Measurements from ENCODE around the gene FBXO30. TPM values are rescaled to one million over a fixed set of nuclear protein-coding genes. Genes with fewer than 3 reads are reported as not detected.

FBXO30 gene
- total RNA-seq, 2 experiments from 2014 or later = 5.3 to 11.7 TPM

DNA sequence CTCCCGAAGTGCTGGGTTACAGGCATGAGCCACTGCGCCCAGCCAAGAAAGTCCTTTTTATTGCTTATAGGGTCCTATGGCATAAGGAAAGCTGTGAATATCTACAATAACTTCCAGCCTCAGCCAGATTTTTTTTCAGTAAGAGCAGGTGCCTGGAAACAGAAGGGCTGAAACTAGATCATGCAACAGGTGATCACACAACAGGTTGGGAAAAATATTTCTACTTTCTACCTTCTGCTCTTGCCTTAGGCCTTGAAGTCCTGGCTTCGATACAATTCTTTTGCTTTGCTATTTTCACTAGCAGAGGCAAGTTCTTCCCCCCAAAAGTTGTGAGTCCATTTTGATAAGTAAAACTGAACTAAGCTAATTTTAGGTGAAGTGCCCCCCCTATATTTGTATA is 9.7 kb upstream of the FBXO30 start:
- no peak overlapping the region for H2AFZ ChIP-seq (ENCODE audit: low read length)
- intact Hi-C loops (cut with micrococcal nuclease; ENCODE audit: unreplicated experiment) = no loop called here
- H3K4me1 ChIP-seq (ENCODE audit: insufficient read depth, low read length, poor library complexity, severe bottlenecking) = no peaks in the 10 kb centered on the region
- no peak for DNase-seq (ENCODE audit: low spot score)
- no peak overlapping the region for H3K27ac ChIP-seq (ENCODE audit: low read depth, low read length, poor library complexity, severe bottlenecking)
- no peaks in the 10 kb centered on the region for H3K9me2 ChIP-seq (ENCODE audit: insufficient read depth, low read length)
- ChIA-PET POLR2A (interaction anchor here (0.5 to 1.1 kb wide), 4 partner anchors 10 to 1708 kb away, joined by 3 to 4 read pairs (median 4); partner anchors contain the start of gene FBXO30), CTCF (ENCODE audit: unreplicated experiment) (no interaction called here)
- no peaks in the 10 kb centered on the region for H3K9me3 ChIP-seq (ENCODE audit: low read length)
- no peaks in the 10 kb centered on the region for H3K79me2 ChIP-seq (ENCODE audit: insufficient read depth, low read depth, low read length)
- TF ChIP-seq CTCF (conservative IDR thresholded peaks at IDR 0.05; ENCODE audit: low read length) (no peak), EZH2phosphoT487 (IDR thresholded peaks at IDR 0.05; ENCODE audit: borderline replicate concordance, low read depth, low read length) (no peak)
- no peak overlapping the region for H3K4me2 ChIP-seq (ENCODE audit: low read length)
- no peaks in the 10 kb centered on the region for H4K20me1 ChIP-seq (ENCODE audit: insufficient read depth, low read length)
- H3K36me3 ChIP-seq (ENCODE audit: insufficient read depth, low read length) = no peaks in the 10 kb centered on the region; the same call in 1 of the 2 replicates
- no TSS peak for BruUV-seq (replicated peaks)
- no peak overlapping the region for H3K4me3 ChIP-seq (ENCODE audit: low read depth, low read length, poor library complexity, severe bottlenecking)

DNA sequence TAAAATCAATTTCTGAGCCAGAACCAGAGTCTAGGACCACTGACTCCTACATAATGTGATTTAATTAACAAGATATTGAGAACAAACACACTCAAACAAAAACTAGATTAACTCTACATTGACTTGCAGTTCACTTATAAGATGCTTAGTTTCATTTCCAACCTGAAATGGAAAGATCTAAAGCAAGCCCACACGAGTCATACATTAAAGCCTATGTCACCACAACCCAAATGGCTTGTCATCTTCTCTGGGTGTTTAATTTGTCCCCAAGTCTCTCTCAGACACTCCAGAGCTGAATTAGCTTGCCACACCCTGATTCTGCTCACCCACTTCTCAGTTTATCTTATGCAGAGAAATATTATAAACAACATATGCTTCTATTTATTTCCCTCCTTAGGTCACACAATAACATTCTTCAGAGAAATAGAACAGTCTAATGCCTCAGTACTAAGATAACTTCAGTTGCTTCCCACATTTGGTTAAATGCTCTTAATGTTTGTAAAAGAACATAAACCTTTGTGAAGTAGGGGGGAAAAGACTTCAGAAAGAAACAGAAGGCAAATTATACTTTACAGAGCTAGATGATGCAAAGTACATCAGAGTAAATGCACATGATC is 8.8 kb upstream of the FBXO30 start:
- DNase-seq (ENCODE audit: low spot score) = no peak
- Histone ChIP-seq H3K4me1 (ENCODE audit: insufficient read depth, low read length, poor library complexity, severe bottlenecking) (no peaks in the 10 kb centered on the region), H4K20me1 (ENCODE audit: insufficient read depth, low read length) (no peaks in the 10 kb centered on the region), H2AFZ (ENCODE audit: low read length) (no peak overlapping the region), H3K9me2 (ENCODE audit: insufficient read depth, low read length) (no peaks in the 10 kb centered on the region), H3K79me2 (ENCODE audit: insufficient read depth, low read depth, low read length) (no peaks in the 10 kb centered on the region), H3K4me3 (ENCODE audit: low read depth, low read length, poor library complexity, severe bottlenecking) (no peak overlapping the region), H3K27ac (ENCODE audit: low read depth, low read length, poor library complexity, severe bottlenecking) (no peak overlapping the region), H3K36me3 (ENCODE audit: insufficient read depth, low read length) (peaks cover 3% of the 10 kb centered on the region; the same call in 1 of the 2 replicates), H3K4me2 (ENCODE audit: low read length) (no peak overlapping the region), H3K9me3 (ENCODE audit: low read length) (no peaks in the 10 kb centered on the region)
- intact Hi-C loops (cut with micrococcal nuclease; ENCODE audit: unreplicated experiment) = no loop called here
- ChIA-PET POLR2A (interaction anchor here (0.5 to 1.1 kb wide), 5 partner anchors 9 to 1708 kb away, joined by 3 to 4 read pairs (median 4); partner anchors contain the start of gene FBXO30), CTCF (ENCODE audit: unreplicated experiment) (no interaction called here)
- TF ChIP-seq CTCF (conservative IDR thresholded peaks at IDR 0.05; ENCODE audit: low read length) = no peak
- no peak for TF ChIP-seq EZH2phosphoT487 (IDR thresholded peaks at IDR 0.05; ENCODE audit: borderline replicate concordance, low read depth, low read length)
- BruUV-seq (replicated peaks) = no TSS peak

DNA sequence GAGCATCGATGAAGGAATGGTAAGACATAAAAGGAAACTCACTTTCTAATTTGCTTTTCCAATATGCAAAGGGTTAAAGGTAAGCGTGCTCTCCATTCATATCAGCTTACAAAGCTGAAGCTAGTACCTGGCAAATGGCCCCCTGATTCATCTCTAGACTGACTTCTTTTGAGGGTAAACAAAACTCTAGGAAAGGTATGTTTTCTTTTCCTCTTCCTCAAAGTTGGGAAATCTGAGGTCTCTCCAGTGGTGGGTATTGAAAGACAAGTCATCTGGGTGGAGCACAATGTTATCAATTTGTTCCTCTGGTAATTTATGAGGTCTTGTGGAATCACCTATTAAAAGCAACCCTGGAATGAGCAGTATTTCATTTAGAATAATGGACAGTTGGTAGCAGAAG is 7.9 kb upstream of the FBXO30 start:
- Histone ChIP-seq H3K9me2 (ENCODE audit: insufficient read depth, low read length) (no peaks in the 10 kb centered on the region), H3K4me1 (ENCODE audit: insufficient read depth, low read length, poor library complexity, severe bottlenecking) (no peaks in the 10 kb centered on the region), H3K27ac (ENCODE audit: low read depth, low read length, poor library complexity, severe bottlenecking) (no peak overlapping the region), H3K4me2 (ENCODE audit: low read length) (no peak overlapping the region), H4K20me1 (ENCODE audit: insufficient read depth, low read length) (no peaks in the 10 kb centered on the region), H3K4me3 (ENCODE audit: low read depth, low read length, poor library complexity, severe bottlenecking) (no peak overlapping the region), H3K36me3 (ENCODE audit: insufficient read depth, low read length) (peaks cover 11% of the 10 kb centered on the region), H2AFZ (ENCODE audit: low read length) (no peak overlapping the region), H3K9me3 (ENCODE audit: low read length) (no peaks in the 10 kb centered on the region), H3K79me2 (ENCODE audit: insufficient read depth, low read depth, low read length) (no peaks in the 10 kb centered on the region)
- BruUV-seq (replicated peaks) = no TSS peak
- no peak for TF ChIP-seq CTCF (conservative IDR thresholded peaks at IDR 0.05; ENCODE audit: low read length)
- no peak for TF ChIP-seq EZH2phosphoT487 (IDR thresholded peaks at IDR 0.05; ENCODE audit: borderline replicate concordance, low read depth, low read length)
- no peak for DNase-seq (ENCODE audit: low spot score)
- intact Hi-C loops (cut with micrococcal nuclease; ENCODE audit: unreplicated experiment) = no loop called here
- POLR2A ChIA-PET = no interaction called here
- CTCF ChIA-PET (ENCODE audit: unreplicated experiment) = no interaction called here

Measured in OCI-LY7 (cell line).